Bone marrow (tissue), 2 donors: ENCODE data around the gene CDO1.
"Not testable (repeated sequence)": the region's sequence is repeated elsewhere in the genome, so short reads cannot be mapped to it uniquely, and the experiment has no call there.

Experiments
- DNase-seq, 2 donors: peaks; one replicate each; lab custom pipeline; 2025; lab: John Stamatoyannopoulos, UW

The CDO1 gene

GRCh38 chr5:115829913-115830312 is 13.5 kb upstream of the CDO1 start:
- DNase-seq: no peak

GRCh38 chr5:115825948-115826347 is 9.5 kb upstream of the CDO1 start:
- DNase-seq: no peak

- DNase-seq: not testable (repeated sequence)
Measured at GRCh38 chr5:115824983-115825382, 8.5 kb upstream of the CDO1 start.

GRCh38 chr5:115820846-115821245 is 4.4 kb upstream of the CDO1 start:
- no peak for DNase-seq

GRCh38 chr5:115818821-115819220 is 2.4 kb upstream of the CDO1 start:
- no peak for DNase-seq

- no peak for DNase-seq
Measured at GRCh38 chr5:115817386-115817785, 927 bp upstream of the CDO1 start.

- DNase-seq: no peak
Measured at GRCh38 chr5:115815693-115816225, 700 bp downstream of the CDO1 start.

- DNase-seq: no peak
Measured at GRCh38 chr5:115815006-115815692, 1.3 kb downstream of the CDO1 start.

GRCh38 chr5:115813719-115814118 is 2.7 kb downstream of the CDO1 start:
- no peak for DNase-seq

- DNase-seq: no peak
Measured at GRCh38 chr5:115812372-115812771, 4.1 kb downstream of the CDO1 start.

- DNase-seq: no peak
Measured at GRCh38 chr5:115811406-115811805, 5.1 kb downstream of the CDO1 start.

GRCh38 chr5:115810761-115811160 is 5.7 kb downstream of the CDO1 start:
- DNase-seq: no peak

GRCh38 chr5:115809946-115810345 is 6.5 kb downstream of the CDO1 start:
- DNase-seq: no peak

GRCh38 chr5:115808066-115808465 is 8.4 kb downstream of the CDO1 start:
- DNase-seq: not testable (repeated sequence)

- no peak for DNase-seq
Measured at GRCh38 chr5:115807654-115808052, 8.8 kb downstream of the CDO1 start.

GRCh38 chr5:115806986-115807653 is 9.3 kb downstream of the CDO1 start:
- DNase-seq: no peak

- no peak for DNase-seq
Measured at GRCh38 chr5:115801984-115802383, 14.5 kb downstream of the CDO1 start.

GRCh38 chr5:115801152-115801551 is 15.3 kb downstream of the CDO1 start:
- DNase-seq: no peak

- DNase-seq: no peak
Measured at GRCh38 chr5:115800108-115800507, 16.4 kb downstream of the CDO1 start.

GRCh38 chr5:115798252-115798651 is 18.2 kb downstream of the CDO1 start:
- no peak for DNase-seq

GRCh38 chr5:115796656-115797055 is 19.8 kb downstream of the CDO1 start:
- DNase-seq: no peak

- DNase-seq: no peak
Measured at GRCh38 chr5:115795700-115796099, 20.8 kb downstream of the CDO1 start.

GRCh38 chr5:115788440-115788839 is 28.0 kb downstream of the CDO1 start:
- no peak for DNase-seq

GRCh38 chr5:115787426-115787825 is 29.0 kb downstream of the CDO1 start:
- DNase-seq: no peak
